ENCODE measurements around the gene GNAS-AS1.

Gene GNAS-AS1

DNA sequence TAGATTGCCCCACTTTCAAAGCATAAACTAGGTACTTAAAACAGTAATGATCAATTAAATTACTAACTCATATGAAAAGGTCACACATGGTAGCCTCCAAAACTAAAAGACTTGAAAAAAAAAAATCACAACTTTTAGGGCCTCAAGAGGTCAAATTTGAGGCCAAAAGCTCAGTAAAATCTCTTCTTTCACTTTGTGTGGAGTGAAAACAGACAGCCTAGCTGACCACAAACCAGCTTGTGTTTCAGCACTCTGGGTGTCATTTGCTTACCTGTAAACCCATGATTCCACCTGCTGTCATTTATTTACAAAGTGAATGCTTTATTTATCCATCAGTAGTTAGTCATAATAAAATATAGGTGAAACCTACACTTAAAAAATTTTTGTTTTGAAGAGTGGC lies 35.8 kb upstream of the GNAS-AS1 start:
- no peak for DNase-seq (ENCODE audit: low read depth in 2 of 2)

DNA sequence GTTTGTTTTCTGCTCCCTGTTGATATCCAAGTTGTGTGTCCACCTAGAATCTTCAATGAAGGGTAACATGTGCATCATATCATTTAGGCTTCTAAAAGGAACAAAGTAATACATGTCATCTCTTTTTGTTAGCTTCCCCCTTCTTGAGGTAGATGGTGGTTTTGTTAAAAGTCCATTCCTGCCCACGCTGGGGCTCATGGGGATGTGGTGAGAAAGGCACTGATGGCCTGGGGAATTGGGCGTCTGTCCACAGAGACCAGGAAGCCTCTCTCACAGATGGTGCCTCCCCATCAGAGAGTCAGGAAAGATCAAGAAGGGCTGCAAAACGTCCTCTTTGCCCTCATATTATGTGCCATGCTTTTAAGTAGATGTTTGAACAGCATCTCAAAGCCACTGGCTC lies 34.3 kb upstream of the GNAS-AS1 start:
- no peak for DNase-seq (ENCODE audit: low read depth in 2 of 2)

DNA sequence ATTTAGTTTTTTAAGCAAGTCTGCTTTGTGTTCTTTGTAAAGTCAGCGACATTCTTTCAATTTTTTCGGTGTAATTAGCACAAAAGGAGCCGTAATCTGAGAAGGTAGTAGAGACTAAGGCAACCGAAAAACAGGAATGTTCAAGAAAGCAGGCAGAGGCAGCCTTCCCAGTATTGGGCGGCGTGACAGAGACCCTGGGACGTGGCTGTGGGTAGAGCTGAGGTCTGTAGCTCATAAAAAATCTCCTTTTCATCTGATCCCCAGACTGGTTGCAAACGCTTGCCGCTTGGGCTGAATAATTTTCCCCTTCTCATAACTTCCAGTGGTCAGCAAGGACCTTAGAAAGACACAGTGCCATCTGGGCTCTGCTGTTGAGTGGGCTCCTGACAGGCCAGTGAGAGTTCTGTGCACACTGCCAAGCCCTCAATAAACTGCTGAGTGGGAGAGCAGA lies 32.6 kb upstream of the GNAS-AS1 start:
- DNase-seq (ENCODE audit: low read depth in 2 of 2) = no peak

DNA sequence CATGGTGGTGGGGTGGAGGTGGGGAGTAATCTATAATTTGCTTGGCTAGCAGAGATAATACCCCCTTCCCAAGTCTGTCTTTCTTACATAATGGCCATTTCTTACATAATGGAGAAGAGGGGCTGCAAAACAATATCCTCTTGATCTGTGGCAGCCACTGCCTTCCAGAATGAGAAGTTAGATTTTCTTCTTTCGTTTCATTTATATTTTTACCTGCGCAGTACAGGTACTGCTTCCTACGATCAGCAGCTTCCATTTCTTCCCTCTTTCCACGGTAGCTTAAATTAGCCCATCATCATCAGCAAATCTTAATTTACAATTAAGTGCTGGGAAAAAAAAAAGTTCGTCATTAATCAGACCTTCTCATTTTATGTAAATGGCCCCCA lies 32.0 kb upstream of the GNAS-AS1 start:
- no peak for DNase-seq (ENCODE audit: low read depth in 2 of 2)

DNA sequence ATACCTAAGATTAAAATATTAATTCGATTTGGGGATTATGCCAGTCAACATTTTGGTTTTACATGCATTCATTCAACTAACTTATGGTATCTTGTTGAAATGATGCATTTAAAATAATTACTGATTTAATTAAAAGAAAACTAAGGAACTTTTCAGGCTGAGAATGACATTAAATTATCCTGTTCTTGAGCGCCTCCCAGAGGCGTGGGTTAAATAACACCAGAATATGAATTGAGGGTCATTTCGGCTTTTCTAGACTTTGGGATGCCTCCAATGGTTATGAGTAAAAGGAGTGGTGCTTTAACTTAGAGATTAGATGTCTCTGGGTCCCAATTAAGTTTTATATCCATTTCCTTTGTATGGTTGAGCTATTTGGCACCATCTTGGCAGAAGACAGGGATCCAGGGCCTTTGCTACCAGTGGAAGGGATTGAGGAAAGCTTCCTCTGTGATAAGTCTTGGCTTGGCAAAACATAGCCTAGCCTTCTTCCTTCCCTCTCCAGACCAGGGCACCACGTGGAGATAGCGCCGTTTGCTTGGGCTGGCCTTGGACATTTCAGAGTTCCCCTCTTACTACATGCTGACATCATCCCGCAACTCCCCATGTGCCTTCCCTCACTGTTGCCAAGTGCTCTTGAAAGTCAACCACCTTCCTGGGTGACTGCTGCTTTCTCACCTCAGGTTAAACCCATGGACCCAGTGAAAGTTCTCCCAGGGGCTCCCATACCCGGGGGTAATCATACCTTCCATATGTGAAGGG lies 30.5 kb upstream of the GNAS-AS1 start:
- no peak for DNase-seq (ENCODE audit: low read depth in 2 of 2)

DNA sequence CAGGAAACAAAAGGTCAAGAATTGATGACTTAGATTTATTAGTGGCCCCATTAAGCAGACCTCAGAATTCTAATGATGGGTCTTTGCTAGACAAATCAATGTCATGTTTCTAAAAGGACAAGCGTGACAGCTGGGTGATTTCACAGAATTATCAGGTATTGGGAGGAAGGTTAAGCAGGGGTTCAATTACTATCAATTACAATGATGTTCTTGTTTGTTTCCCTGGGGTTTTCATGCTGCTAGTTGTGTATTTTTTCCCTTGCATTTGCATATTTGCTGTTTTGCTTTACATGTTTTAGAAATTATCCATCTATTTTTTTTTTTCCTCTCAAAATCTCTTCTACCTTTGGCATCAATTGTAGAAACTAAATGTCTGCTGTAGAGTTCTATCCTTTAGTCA lies 29.7 kb upstream of the GNAS-AS1 start:
- DNase-seq (ENCODE audit: low read depth in 2 of 2) = no peak

DNA sequence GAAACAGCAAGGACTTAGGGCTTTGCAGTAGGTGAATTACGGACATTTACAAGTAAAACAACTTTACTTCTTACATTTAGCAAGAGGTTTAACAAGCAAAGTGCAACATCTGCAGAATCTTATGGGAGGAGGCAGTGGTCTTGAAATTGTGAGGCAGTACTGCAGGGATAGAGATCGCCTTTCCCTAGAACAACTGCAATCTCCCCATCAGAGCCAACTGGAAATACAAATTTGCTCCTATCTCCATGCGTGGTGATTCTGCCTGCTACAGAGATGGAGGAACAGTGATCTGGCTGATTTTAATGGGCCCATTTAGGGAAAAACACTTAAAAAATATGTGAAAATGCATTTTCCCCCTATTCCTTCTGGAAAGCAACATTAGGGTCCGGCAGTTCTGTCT lies 27.7 kb upstream of the GNAS-AS1 start:
- DNase-seq (ENCODE audit: low read depth in 2 of 2) = no peak

DNA sequence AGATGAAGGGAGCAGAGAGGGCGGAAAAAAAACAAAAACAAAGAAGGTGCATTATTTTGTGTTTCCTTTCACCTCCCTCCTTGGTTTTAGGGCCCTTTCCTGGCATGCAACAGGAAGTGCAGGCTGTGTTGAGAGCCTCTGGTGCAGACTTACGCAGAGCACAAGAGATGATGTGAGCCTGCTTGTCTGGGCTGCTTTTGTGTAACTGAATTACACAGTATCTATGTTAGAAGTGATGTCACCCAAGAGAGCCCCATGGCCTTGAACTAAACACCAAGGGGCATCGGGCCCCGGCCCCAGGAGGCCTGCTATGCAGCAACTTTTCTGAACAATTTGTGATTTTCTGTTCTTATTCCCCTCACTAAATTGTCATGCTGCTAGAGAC lies 27.3 kb upstream of the GNAS-AS1 start:
- DNase-seq (ENCODE audit: low read depth in 2 of 2) = no peak

DNA sequence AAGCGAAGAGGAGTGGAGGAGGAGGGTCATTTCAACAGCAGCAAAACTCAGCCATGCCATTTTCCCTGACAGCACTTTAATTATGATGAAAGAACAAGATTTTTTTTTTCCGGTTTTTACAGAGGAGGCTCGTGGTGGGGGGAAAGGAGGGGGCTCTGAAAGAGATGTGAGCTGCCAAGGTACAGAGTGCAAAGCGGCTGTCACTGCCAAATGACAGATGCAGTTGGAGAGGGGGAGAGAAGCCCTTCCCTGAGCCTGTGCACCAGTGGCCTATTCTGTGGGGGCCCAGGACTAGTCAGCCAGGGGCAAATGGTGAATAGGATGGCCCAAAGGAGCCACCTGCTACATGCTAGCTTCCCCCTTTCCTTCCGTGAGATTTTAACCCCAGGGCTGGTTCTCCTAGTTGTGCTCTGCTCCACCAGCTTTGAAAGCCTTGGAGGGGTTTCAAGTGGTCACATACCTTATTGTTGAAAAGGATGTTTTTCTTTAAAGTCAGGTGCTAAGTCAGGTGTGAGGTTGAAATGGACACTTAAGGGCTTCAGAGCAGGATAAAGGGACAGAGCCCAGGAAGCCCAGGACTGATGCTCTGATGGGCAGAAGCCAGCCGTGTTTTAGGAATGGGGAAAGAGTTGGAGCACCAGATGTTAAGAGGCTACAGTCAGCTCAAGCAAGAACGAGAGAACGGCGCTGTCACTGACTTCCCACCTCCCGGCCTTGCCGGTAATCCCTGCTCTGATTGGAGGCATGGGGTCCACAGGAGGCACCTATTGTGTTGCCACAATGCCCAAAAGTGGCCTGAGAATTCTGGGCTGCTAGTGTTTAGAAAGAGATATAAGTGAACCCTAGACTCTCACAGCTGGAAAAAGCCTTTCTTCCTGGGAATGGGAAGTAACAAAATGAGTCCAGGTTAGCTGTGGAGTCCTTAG lies 26.6 kb upstream of the GNAS-AS1 start:
- no peak for DNase-seq (ENCODE audit: low read depth in 2 of 2)

DNA sequence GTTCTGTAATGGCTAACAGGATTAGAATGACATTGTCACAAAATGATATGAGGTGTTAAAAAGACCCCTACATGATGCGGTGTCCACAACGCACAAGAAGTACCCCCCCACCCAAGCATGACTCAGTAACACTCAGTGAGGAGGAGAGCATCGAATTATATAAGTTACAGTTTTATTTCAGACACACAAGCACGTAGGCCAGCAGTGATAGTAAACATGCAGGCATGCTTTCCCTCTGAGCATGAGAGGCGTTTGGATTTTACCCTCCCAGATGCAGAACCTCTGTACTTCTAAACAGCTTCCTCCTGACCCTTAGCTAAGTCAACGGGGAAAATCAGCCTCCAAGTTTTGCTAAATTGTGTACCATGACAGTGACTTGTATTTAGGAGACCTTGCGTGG lies 25.7 kb upstream of the GNAS-AS1 start:
- no peak for DNase-seq (ENCODE audit: low read depth in 2 of 2)

DNA sequence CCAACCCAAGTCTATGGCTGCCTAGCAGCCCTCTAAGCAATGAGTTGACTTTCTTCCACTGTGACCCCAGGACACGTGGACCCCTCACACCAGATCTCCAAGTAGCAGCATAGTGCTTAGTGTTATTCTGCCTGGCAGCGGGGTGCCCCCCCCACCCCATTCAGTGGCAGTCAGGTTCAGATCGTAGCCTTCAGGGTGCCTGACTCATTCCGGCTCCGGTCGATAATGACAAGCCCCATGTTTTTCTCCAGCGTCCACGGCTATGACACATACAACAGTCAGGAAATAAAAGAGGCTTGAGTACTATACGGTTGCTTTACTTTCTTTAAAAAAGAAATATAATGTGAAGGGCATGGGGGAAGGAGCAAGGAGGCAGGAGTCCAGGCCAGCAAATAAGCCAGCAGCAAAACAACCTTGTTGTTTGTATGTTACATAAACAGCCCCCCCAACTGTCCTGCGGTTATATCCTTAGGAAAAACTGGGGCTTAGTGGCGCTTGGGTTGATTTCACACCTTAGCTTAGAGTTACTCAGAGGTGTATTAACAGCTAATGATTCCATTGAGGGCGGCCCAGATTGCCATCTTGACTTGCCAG lies 24.9 kb upstream of the GNAS-AS1 start:
- DNase-seq (ENCODE audit: low read depth in 2 of 2) = no peak

DNA sequence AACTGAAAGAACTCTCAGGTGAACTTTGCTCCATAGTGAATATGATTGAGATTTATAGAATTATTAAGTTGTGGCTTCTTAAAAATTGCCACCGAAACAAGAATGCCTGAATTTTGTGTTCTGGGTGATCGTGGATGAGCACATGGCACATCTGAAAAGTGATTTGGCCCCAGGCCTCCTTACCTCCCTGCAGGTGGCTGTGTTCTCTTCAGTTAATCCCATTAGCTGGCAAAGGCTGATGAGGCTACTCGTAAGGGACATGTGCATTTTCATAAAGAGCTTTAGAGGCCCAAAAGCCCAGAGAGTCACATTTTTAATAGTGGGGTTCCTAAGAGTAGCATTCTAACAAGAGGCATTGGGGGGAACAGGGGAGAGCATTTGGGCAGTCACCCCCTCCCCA lies 24.4 kb upstream of the GNAS-AS1 start:
- no peak for DNase-seq (ENCODE audit: low read depth in 2 of 2)

DNA sequence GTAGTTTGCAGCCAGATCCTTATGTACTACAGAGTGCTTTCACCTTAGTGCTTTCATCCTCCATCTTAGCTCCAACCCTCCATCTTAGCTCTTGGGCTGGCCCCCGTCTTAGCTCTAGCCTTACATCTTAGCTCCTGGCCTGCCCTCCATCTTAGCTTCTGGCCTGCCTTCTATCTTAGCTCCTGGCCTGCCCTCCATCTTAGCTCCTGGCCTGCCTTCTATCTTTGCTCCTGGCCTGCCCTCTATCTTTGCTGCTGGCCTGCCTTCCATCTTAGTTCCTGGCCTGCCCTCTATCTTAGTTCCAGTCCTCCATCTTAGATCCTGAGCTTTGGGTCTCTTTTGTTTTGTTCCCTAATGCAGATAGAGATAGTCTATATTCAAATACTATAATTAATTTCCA lies 23.8 kb upstream of the GNAS-AS1 start:
- no peak for DNase-seq (ENCODE audit: low read depth in 2 of 2)

DNA sequence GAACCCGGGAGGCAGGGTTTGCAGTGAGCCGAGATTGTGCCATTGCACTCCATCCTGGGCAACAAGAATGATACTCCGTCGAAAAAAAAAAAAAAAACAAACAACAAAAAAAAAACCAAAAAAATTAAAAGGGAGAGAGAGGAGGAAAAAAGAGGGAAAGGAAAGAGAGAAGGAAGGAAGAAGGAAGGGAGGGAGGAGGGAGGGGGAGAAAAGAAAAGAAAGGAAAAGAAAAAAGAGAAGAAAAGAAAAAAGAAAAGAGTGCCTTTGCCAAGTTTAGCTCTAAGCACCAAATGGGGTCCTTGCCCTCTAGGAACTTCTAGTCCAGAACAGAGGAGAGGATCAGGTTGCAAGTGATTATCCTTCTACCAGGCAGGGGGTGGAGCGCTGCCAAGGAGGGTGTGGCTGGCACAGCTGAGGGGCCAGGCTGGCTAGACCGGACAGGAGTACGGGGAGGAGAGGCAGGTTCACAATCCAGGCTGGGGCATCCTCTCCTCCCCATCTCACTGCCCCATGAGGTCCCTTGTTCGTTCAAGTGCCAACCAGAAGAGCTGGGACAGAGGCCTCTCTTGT lies 20.9 kb upstream of the GNAS-AS1 start:
- DNase-seq (ENCODE audit: low read depth in 2 of 2) = no peak

DNA sequence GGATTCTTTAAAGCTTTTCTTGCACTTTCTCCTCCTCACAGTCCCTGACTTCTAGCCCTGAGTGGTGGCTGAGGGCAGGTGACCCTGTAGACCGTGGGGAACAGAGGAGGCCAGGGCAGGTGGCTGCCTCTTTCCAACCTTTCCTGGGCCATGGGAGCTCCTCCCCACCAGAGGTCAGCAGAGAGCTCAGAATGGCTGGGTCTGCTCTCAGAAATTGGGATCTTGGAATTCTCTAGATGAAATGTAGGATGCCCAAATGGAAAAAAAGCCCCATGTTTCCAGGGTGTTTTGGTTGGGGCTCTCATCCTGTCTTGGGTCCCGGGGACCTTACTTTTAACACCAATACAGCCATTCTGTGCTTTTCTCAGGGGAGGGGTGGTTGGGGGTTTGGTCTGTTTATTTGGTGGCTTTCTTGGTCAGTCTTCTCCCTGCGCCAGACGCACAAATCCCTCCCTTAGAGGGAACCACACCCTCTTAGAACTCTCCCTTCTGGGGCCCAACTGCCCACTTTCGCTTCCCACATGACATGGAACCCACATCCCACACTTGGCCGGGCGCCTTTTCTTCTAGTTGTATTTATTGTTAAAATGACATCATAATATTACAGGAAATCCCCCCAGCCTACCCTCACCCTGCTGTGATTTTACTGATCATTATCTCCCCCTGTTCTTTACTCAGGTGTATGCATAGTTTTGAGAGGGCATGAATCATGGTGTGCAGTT lies 19.8 kb upstream of the GNAS-AS1 start:
- no peak for DNase-seq (ENCODE audit: low read depth in 2 of 2)

DNA sequence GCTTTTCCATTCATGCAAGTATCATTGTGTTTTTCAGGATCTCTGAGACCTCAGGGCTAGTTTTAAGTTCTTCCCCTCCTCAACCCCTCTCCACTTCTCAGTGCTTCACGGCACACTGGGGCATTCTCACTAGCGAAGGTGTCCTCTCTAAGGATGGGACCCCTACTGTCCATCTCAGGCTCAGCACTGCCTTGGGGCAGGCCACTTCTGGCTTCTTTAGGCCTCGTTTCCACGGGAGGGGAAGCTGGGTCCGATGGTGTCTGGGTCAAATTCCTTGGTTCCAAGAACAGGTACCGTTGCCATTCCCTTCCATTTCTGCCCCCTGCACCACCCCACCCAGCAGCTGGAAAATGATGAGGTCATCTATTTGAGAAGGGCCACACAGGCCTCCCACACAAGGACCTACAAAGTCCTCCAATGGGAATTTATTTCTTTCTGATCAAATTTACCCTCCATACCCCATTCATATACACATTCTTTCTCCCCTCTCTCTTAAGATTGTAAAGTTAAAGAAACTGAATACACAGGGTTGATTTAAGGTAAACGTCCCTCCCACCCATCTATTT lies 19.0 kb upstream of the GNAS-AS1 start:
- DNase-seq (ENCODE audit: low read depth in 2 of 2) = no peak

DNA sequence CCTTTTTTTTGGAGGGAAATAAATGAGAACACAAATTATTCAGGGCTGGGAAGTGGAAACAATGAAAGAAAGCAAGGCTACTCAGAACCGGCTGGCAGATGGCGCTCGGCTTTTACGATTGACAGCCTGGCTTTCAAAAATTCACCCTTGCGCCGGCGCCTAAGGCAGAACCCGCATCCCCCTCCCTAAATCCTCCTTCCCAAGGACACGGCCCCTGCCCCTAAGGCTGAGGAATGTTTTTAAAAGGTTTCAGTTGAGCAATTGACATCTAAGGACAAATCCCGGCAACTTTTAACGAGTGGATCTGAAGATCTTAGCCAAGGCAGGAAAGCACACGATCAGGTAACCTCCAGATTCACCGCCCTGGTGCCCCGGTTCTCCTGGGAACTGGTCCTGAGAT lies 18.1 kb upstream of the GNAS-AS1 start:
- no peak for DNase-seq (ENCODE audit: low read depth in 2 of 2)

DNA sequence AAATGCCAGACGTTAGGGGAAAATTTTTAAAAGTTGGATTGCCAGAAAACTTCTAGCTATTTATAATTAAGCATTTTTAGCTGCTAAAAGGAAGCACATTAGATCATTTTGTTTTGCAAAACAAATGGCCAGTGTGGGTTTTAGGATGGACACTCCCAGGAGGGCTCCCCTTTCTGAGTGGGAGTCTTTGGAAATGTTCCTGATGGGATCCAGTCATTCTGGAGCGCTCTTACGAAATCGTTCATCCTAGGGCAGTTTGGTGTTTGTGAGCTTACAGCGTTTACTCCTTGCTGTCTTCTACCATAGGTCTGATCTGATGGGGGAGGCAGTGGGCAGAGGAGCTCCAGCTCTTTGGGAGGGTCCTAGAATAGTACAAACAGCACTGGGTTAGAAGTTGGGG lies 16.5 kb upstream of the GNAS-AS1 start:
- DNase-seq (ENCODE audit: low read depth in 2 of 2) = no peak

DNA sequence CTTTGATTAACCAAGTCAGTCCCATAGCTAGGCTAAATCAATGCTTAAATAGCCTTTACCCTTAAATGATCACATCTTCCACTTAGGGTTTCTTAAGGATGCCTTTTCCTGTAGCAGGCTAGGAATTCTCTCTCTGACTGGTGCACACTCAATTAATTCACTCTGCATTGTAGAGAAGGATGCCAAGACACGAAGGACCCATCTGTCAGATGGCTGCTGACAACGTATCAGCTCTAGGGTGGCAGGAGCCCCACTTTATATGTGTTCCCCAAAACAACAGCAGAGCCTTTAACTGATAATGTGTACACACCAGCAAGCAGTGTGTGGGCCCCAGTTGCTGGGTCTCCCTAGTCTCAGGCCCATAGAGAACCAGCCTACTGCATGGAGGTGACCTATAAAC lies 15.1 kb upstream of the GNAS-AS1 start:
- no peak for DNase-seq (ENCODE audit: low read depth in 2 of 2)

DNA sequence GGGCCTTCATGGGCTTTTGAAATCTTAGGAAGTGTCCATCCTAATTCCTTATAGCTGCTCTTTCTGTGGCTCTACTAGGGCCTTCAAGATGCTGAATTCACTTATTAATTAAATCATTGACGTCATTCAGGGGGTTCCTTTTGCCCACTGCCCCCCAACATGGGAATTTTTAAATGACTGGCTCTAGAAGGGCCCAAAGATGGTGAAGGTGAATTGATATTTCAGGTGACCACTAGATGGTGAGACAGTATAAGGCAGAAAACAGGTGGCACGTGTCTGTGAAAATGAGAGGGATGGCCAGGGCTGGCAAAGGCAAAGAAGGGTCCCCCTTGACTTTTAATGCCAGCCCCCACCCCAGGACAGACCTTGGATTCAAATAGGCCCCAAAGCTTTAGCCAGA lies 13.6 kb upstream of the GNAS-AS1 start:
- DNase-seq (ENCODE audit: low read depth in 2 of 2) = no peak

DNA sequence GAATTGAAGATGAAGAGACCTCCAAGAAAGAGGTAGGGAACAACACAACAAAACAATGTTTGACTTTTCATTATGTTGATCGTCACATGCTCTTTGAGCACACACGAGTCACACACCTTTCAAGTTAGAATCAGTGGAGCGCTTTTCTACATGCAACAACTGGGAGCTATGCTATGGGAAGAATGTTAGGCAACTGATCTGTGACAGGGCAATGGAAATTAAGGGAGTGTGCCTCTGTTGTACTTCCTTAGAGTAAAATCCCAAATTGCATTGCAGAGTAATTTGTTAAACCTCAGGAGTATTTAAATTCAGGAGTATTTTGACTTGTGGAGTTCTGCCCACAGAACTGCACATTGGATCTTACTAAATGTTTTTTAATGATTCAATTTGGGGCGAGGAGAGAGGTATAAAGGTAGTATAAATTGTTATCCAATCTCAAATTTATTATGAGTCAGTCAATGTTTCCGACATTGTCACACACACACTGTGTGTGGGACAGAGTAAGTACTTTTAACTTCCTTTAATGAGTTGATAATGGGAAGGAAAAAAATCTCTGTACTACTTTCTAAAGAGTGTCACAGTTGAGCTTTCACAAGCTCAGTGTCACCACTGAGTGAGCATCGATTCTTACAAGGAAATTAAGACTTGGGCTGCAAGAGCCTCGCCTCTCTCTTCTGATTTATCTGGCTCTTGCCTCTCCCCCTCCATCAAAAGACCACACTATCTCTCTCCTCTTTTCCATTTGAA lies 12.5 kb upstream of the GNAS-AS1 start:
- DNase-seq (ENCODE audit: low read depth in 2 of 2) = no peak
